ENCODE results near the gene TSR3. TPM values are rescaled to one million over a fixed set of nuclear protein-coding genes. Genes with fewer than 3 reads are reported as not detected.

The TSR3 gene
- total and polyA plus RNA-seq, 2 donors (not counting 1 experiment from before 2014, with no cell fraction given) = 35.7 to 43.7 TPM

- intact Hi-C loops (cut with micrococcal nuclease) = no loop called here
Measured at GRCh38 chr16:1334739-1335138, 16.9 kb downstream of the TSR3 start.

More at GRCh38 chr16:1334739-1335138, 16.9 kb downstream of the TSR3 start:
- Mint-ChIP-seq H3K4me1 (peaks cover 23% of the 10 kb centered on the region), H3K27me3 (peaks cover 7% of the 10 kb centered on the region), H3K9me3 (ENCODE audit: insufficient read depth) (no peaks in the 10 kb centered on the region), H3K4me3 (peak overlapping the region; percentile 57), H3K27ac (peak overlapping the region; percentile 20)
- H2AFZ ChIP-seq (ENCODE audit: insufficient read depth, low read depth, low read length, poor library complexity, severe bottlenecking) = no peak overlapping the region
- H3K4me1 ChIP-seq (ENCODE audit: control insufficient read depth in 2 of 2, insufficient read depth in 2 of 2, low read length in 2 of 2) = peaks cover 48 to 65% of the 10 kb centered on the region in 2 donors
- TF ChIP-seq EZH2 (IDR thresholded peaks at IDR 0.05; ENCODE audit: borderline replicate concordance, insufficient read depth, low read depth, low read length, poor library complexity, severe bottlenecking) = no peak
- TF ChIP-seq CTCF (IDR thresholded peaks at IDR 0.05) = no peak
- peaks cover 18% of the 10 kb centered on the region for H4K20me1 ChIP-seq (ENCODE audit: control insufficient read depth, insufficient read depth, low read length, poor library complexity, severe bottlenecking)
- H3K9ac ChIP-seq (ENCODE audit: low read length) = peak overlapping the region; percentile 76
- H3K4me3 ChIP-seq (ENCODE audit: control extremely low read depth in 1 of 5, extremely low read depth in 1 of 5, insufficient read depth in 1 of 5, low read depth in 2 of 5, low read length in 4 of 5) = peak overlapping the region in 4 of 5 experiments; percentile 37 to 63 (median 52)
- peak overlapping the region; percentile 97 for H3K4me2 ChIP-seq (replicated peaks; ENCODE audit: low read depth, low read length, poor library complexity, severe bottlenecking)
- H3K9me3 ChIP-seq (ENCODE audit: control extremely low read depth in 1 of 3, control insufficient read depth in 2 of 3, insufficient read depth in 1 of 3, low read length in 2 of 3) = peaks cover 0 to 26% (median 3%) of the 10 kb centered on the region in 3 donors
- no peak overlapping the region for H3K27ac ChIP-seq (ENCODE audit: low read length in 2 of 2)
- peaks cover 3% of the 10 kb centered on the region for H3K79me2 ChIP-seq (ENCODE audit: control insufficient read depth, insufficient read depth, low read length)
- CTCF ChIA-PET = interaction anchor here (1.9 kb wide), 1 partner anchor 29 kb away, joined by 6 read pairs; no protein-coding TSS in a partner anchor
- DNase-seq (no peak), ATAC-seq (ENCODE audit: low read depth) (no peak)
- no peaks in the 10 kb centered on the region for H3K36me3 ChIP-seq (replicated peaks in 1 of 2; ENCODE audit: control extremely low read depth in 1 of 2, control insufficient read depth in 1 of 2, extremely low read depth in 1 of 2, insufficient read depth in 2 of 2, low read length in 1 of 2)
- H3K27me3 ChIP-seq (replicated peaks in 1 of 4; ENCODE audit: control extremely low read depth in 1 of 4, control insufficient read depth in 3 of 4, insufficient read depth in 4 of 4, low read length in 3 of 4) = peaks cover 0 to 47% (median 20%) of the 10 kb centered on the region in 4 experiments
- POLR2A ChIA-PET = no interaction called here
- WGBS (ENCODE audit: insufficient coverage) = 39% methylated on average over 9 of the region's 9 CpGs

Measured in B cell (primary cell).